ENCODE data around the gene BRCA1. TPM values are rescaled to one million over a fixed set of nuclear protein-coding genes. Genes with fewer than 3 reads are reported as not detected.
"Not testable (repeated sequence)": the region's sequence is repeated elsewhere in the genome, so short reads cannot be mapped to it uniquely, and the experiment has no call there.

The BRCA1 gene
- total RNA-seq, 1 donor from 2014 or later = 0.85 TPM

DNA sequence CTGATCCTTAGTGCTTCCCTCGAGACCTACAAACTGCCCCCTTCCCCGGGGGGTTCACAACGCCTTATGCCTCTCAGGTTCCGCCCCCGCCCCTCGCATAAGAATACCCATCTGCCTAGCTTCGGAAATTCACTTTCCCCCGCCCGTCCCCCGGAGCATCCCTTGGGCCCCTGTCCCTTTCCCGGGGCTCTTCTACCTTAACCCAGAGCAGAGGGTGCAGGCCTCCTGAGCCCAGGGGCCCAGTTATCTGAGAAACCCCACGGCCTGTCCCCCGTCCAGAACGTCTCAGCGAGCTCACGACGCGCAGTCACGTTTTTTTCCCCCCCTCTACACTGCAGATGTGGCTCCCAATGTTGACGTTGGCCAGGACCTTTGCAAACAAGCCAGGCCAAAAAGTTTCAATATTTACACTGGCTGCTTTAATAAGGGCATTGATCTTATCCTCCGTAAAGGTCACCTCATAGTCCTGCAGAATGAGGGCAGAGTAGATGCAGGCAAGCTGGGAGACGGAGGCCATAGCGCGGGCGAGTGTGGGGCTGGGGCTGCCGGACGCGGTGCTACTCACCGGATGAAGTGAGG lies 44.5 kb upstream of the BRCA1 start:
- Histone ChIP-seq H3K27ac (peak overlapping the region; percentile 97 to 99), H3K27me3 (no peaks in the 10 kb centered on the region), H3K4me3 (peak overlapping the region; percentile 76 to 82), H3K9me3 (no peaks in the 10 kb centered on the region), H3K36me3 (no peaks in the 10 kb centered on the region), H3K4me1 (peaks cover 0 to 31% of the 10 kb centered on the region in 2 donors)
- intact Hi-C loops (cut with DNase I) = loop anchor here (1.0 to 2.0 kb wide), 3 partner anchors 44 to 145 kb away; partner anchors contain the start of gene BRCA1
- DNase-seq (ENCODE audit: low spot score in 2 of 2) = peak; percentile 8 to 64
- TF ChIP-seq, protein P1, sequence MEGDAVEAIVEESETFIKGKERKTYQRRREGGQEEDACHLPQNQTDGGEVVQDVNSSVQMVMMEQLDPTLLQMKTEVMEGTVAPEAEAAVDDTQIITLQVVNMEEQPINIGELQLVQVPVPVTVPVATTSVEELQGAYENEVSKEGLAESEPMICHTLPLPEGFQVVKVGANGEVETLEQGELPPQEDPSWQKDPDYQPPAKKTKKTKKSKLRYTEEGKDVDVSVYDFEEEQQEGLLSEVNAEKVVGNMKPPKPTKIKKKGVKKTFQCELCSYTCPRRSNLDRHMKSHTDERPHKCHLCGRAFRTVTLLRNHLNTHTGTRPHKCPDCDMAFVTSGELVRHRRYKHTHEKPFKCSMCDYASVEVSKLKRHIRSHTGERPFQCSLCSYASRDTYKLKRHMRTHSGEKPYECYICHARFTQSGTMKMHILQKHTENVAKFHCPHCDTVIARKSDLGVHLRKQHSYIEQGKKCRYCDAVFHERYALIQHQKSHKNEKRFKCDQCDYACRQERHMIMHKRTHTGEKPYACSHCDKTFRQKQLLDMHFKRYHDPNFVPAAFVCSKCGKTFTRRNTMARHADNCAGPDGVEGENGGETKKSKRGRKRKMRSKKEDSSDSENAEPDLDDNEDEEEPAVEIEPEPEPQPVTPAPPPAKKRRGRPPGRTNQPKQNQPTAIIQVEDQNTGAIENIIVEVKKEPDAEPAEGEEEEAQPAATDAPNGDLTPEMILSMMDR (IDR thresholded peaks at IDR 0.05) = no peak

DNA sequence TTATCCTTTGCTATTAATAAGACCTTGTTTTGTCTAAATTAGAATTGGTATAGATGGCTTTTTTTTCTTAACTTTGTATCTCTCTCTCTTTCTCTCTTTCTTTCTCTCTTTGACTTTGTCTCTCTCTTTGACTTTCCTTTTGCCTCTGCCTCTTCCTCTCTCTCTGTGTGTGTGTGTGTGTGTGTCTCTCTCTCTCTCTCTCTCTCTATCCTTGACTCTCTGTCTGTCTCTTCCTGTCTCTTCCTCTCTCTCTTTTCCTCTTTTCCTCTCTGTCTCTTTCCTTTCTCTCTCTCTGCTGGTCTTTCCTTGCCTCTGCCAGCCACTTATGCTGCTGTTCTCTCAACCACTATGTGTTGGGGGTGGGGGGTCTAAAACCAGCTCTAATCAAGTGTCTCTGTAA lies 40.8 kb upstream of the BRCA1 start:
- intact Hi-C loops (cut with DNase I); H3K9me3 ChIP-seq; H3K27me3 ChIP-seq; H3K36me3 ChIP-seq; H3K27ac ChIP-seq; DNase-seq (ENCODE audit: low spot score in 2 of 2); H3K4me1 ChIP-seq; H3K4me3 ChIP-seq: not testable (repeated sequence)

DNA sequence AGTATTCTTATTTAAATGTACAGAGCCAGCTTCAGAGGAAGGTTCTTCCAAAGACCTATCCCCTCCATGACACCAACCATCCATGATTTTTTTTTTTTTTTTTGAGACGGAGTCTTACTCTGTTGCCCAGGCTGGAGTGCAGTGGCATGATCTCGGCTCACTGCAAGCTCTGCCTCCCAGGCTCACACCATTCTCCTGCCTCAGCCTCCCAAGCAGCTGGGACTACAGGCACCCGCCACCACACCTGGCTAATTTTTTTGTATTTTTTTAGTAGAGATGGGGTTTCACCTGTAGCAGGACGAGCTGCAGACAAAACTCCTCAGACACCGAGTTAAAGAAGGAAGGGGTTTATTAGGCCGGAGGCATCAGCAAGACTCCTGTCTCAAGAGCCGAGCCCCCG lies 34.8 kb upstream of the BRCA1 start:
- H3K4me1 ChIP-seq; H3K9me3 ChIP-seq; H3K4me3 ChIP-seq; intact Hi-C loops (cut with DNase I); H3K27me3 ChIP-seq; DNase-seq (ENCODE audit: low spot score in 2 of 2); H3K36me3 ChIP-seq; H3K27ac ChIP-seq: not testable (repeated sequence)

DNA sequence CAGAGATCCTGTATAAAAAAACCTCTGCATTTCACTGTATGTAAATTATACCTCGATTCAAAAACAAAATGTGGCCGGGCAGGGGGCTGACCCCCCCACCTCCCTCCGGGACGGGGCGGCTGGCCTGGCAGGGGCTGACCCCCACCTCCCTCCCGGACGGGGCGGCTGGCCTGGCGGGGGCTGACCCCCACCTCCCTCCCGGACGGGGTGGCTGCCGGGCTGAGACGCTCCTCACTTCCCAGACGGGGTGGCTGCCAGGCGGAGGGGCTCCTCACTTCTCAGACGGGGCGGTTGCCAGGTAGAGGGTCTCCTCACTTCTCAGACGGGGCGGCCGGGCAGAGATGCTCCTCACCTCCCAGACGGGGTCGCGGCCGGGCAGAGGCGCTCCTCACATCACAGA lies 34.1 kb upstream of the BRCA1 start:
- H3K36me3 ChIP-seq; H3K27ac ChIP-seq; DNase-seq (ENCODE audit: low spot score in 2 of 2); H3K9me3 ChIP-seq; H3K4me3 ChIP-seq; H3K27me3 ChIP-seq; intact Hi-C loops (cut with DNase I); H3K4me1 ChIP-seq: not testable (repeated sequence)

DNA sequence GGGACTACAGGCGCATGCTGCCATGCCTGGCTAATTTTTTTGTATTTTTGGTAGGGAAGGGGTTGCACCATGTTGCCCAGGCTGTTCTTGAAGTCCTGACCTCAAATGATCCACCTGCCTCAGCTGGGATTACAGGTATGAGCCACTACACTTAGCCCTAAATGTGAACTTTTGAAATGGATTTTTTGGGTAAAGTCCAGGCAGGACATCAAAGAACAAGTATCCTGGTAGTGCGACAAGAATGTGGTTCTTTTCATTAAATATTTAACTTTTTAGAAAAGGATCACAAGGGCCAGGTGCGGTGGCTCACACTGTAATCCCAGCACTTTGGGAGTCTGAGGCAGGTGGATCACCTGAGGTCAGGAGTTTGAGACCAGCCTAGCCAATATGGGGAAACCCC lies 30.5 kb upstream of the BRCA1 start:
- Histone ChIP-seq H3K27me3 (no peaks in the 10 kb centered on the region), H3K4me3 (no peak overlapping the region), H3K9me3 (no peaks in the 10 kb centered on the region), H3K27ac (no peak overlapping the region), H3K4me1 (no peaks in the 10 kb centered on the region), H3K36me3 (no peaks in the 10 kb centered on the region)
- DNase-seq (ENCODE audit: low spot score in 2 of 2) = no peak
- TF ChIP-seq, protein P1 (IDR thresholded peaks at IDR 0.05) = no peak
- intact Hi-C loops (cut with DNase I) = no loop called here

DNA sequence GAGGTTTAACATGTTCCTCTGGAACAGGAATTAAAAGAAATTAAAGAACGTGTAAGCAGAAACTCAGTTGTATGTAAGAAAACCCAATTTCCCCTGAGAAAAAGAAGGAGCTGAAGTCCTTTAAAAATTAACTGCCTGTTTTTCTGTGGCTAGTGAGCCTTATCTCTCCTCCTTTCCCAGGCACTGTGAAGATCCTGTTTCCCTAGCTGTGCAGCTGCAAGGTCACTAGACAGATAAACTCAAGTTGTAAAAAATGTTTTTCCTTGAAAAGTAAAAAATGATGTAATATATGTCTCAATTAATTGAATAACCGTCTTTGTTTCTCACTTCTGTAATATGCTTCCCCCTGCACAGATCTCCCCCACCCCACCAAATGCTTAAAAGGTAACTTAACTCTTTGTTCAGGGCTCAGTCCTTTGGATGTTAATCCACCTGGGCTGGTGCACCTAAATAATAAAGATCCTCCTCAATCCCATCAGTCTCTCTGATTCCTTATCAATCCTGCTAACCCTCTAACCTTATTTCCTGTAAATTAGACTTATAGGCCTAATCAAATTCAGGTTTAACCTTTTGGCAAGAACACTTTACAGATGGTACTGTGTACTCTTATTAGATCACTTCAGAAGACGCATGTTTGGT lies 28.2 kb upstream of the BRCA1 start:
- H3K27me3 ChIP-seq; DNase-seq (ENCODE audit: low spot score in 2 of 2); intact Hi-C loops (cut with DNase I); H3K36me3 ChIP-seq; H3K4me1 ChIP-seq; H3K9me3 ChIP-seq; H3K4me3 ChIP-seq; H3K27ac ChIP-seq: not testable (repeated sequence)

DNA sequence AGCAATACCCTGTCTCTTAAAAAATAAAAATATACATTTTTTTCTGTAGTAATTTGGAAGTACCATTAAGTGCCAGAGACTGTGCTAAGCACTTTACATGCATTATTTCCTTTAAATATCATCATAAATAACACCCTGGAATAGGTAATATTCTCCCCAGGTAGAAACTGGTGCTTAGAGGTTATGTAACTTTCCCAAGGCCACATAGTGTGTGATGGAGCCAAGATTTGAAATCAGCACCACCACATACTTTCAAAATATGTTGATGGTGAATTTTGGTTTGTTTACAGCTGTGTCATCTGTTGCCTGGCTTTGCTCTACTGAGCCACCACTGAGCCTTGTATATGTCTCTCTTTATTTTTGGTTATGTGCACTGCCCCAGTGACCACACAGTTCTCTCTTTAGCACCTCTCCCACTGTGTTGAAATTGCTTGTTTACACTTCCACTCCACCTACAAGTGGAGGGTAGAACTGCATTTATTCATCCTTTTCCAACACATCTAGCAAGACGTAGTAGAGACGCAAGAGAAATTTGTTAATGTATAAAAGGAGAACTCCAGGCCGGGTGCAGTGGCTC lies 26.8 kb upstream of the BRCA1 start:
- Histone ChIP-seq H3K27me3 (no peaks in the 10 kb centered on the region), H3K36me3 (no peaks in the 10 kb centered on the region), H3K27ac (no peak overlapping the region), H3K4me3 (no peak overlapping the region), H3K4me1 (no peaks in the 10 kb centered on the region), H3K9me3 (no peaks in the 10 kb centered on the region)
- DNase-seq (ENCODE audit: low spot score in 2 of 2) = no peak
- TF ChIP-seq, protein P1 (IDR thresholded peaks at IDR 0.05) = no peak
- intact Hi-C loops (cut with DNase I) = no loop called here
